Endothelial cell of umbilical vein (primary cell): ENCODE results near the gene GRB14.

ENCODE experiments used
- EZH2 ChIP-seq: IDR thresholded peaks from 2 replicates; pipeline ENCODE4 v1.6.1; 2012; ENCODE audit warnings: borderline replicate concordance, low read depth, mild to moderate bottlenecking, moderate library complexity, low read length, inconsistent platforms; ENCODE audit not compliant: severe bottlenecking
- FOS ChIP-seq: IDR thresholded peaks from 2 replicates; pipeline ENCODE4 v1.6.1; 2011; ENCODE audit warnings: mild to moderate bottlenecking, low read length, moderate library complexity, borderline replicate concordance; ENCODE audit not compliant: insufficient read depth
- GATA2 ChIP-seq: IDR thresholded peaks from 2 replicates; pipeline ENCODE4 v1.7.0; 2011; ENCODE audit warnings: low read depth, mild to moderate bottlenecking, moderate library complexity, mixed read lengths, low read length; ENCODE audit not compliant: insufficient read length, insufficient read depth
- JUN ChIP-seq: IDR thresholded peaks from 2 replicates; pipeline ENCODE4 v1.6.1; 2011; ENCODE audit warnings: borderline replicate concordance, low read depth; ENCODE audit not compliant: insufficient read length, insufficient read depth
- MYC ChIP-seq: IDR thresholded peaks from one replicate; pipeline ENCODE4 v1.6.1; 2011; ENCODE audit warnings: mild to moderate bottlenecking, low read depth, low read length
- POLR2A ChIP-seq: IDR thresholded peaks from 2 replicates; pipeline ENCODE4 v1.6.1; 2012; ENCODE audit warnings: low read depth, mild to moderate bottlenecking, control low read depth, low read length
- POLR2AphosphoS5 ChIP-seq: IDR thresholded peaks from 2 replicates; pipeline ENCODE4 v1.6.1; 2012; ENCODE audit warnings: low read depth, mild to moderate bottlenecking, control low read depth, low read length, moderate library complexity; ENCODE audit not compliant: insufficient read depth
- TF ChIP-seq, protein P1 (sequence below), 2 donors: IDR thresholded peaks; 1 replicate in 1 of 2; 2 replicates in 1 of 2; pipeline ENCODE4 v1.5.1; 2011; ENCODE audit warnings: low read length in 2 of 2, mild to moderate bottlenecking in 2 of 2, moderate library complexity in 2 of 2, control low read depth in 1 of 2, inconsistent platforms in 1 of 2, low read depth in 1 of 2; ENCODE audit not compliant: insufficient read depth in 1 of 2; ENCODE audit errors: extremely low read depth in 1 of 2
- TF ChIP-seq, protein P2 (sequence below): IDR thresholded peaks from 2 replicates; pipeline ENCODE4 v1.6.1; 2011; ENCODE audit not compliant: insufficient read depth, insufficient read length

DNA sequence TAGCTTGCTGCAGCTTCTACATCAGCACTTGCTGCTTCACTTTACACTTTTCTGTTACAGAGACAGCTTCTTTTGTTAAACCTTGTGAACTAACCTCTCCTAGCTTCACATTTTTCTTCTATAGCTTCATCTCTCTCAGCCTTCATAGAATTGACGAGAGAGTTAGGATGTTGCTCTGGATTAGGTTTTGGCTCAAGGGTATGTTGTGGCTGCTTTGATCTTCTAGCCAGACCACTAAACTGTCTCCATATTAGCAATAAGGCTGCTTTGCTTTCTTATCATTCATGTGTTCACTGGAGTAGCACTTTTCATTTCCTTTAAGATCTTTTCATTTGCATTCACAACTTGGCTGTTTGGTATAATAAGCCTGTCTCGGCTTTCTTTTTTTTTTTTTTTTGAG is 46.3 kb upstream of the GRB14 start:
- TF ChIP-seq, protein P1, sequence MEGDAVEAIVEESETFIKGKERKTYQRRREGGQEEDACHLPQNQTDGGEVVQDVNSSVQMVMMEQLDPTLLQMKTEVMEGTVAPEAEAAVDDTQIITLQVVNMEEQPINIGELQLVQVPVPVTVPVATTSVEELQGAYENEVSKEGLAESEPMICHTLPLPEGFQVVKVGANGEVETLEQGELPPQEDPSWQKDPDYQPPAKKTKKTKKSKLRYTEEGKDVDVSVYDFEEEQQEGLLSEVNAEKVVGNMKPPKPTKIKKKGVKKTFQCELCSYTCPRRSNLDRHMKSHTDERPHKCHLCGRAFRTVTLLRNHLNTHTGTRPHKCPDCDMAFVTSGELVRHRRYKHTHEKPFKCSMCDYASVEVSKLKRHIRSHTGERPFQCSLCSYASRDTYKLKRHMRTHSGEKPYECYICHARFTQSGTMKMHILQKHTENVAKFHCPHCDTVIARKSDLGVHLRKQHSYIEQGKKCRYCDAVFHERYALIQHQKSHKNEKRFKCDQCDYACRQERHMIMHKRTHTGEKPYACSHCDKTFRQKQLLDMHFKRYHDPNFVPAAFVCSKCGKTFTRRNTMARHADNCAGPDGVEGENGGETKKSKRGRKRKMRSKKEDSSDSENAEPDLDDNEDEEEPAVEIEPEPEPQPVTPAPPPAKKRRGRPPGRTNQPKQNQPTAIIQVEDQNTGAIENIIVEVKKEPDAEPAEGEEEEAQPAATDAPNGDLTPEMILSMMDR (IDR thresholded peaks at IDR 0.05; ENCODE audit: extremely low read depth in 1 of 2, insufficient read depth in 1 of 2, low read depth in 1 of 2, low read length in 2 of 2) = no peak
- no peak for TF ChIP-seq POLR2AphosphoS5
- TF ChIP-seq MYC = no peak
- TF ChIP-seq POLR2A = no peak
- TF ChIP-seq EZH2 = no peak
- TF ChIP-seq JUN = no peak
- TF ChIP-seq, protein P2, sequence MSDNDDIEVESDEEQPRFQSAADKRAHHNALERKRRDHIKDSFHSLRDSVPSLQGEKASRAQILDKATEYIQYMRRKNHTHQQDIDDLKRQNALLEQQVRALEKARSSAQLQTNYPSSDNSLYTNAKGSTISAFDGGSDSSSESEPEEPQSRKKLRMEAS = no peak
- TF ChIP-seq FOS = no peak
- TF ChIP-seq GATA2 = no peak
